WTC11 (cell line): ENCODE measurements around the gene SNRPA. TPM values are rescaled to one million over a fixed set of nuclear protein-coding genes. Genes with fewer than 3 reads are reported as not detected.

ENCODE experiments used
- ATAC-seq: fragments of 200-7000 bp; cut with Tn5 transposase; 2 replicates; pipeline ENCODE4 v1.10.0; 2021; ENCODE audit warnings: mild to moderate bottlenecking, moderate library complexity
- CTCF ChIA-PET: fragments of 300-600 bp; sonication (Branson Sonifier 250); formaldehyde crosslinking; loops from one replicate; lab custom pipeline; 2021; ENCODE audit warnings: antibody characterized with exemption; lab: Charles Lee
- POLR2A ChIA-PET: fragments of 350-600 bp; sonication (Branson Sonifier 250); formaldehyde crosslinking; loops from one replicate; lab custom pipeline; 2021; ENCODE audit warnings: antibody characterized with exemption; lab: Charles Lee
- DNase-seq: peaks from one replicate; pipeline ENCODE4 v3.0.0; 2021; ENCODE audit warnings: low spot score
- H3K27ac Mint-ChIP-seq: 2 replicates; pipeline ENCODE4 v1.8.0; 2021; ENCODE audit warnings: mixed read lengths
- H3K27me3 Mint-ChIP-seq: 2 replicates; pipeline ENCODE4 v1.8.0; 2021; ENCODE audit warnings: low read depth, mild to moderate bottlenecking, moderate library complexity, mixed read lengths
- H3K36me3 Mint-ChIP-seq: 2 replicates; pipeline ENCODE4 v1.8.0; 2021; ENCODE audit warnings: mixed read lengths
- H3K4me1 Mint-ChIP-seq: 2 replicates; pipeline ENCODE4 v1.8.0; 2022; ENCODE audit warnings: mixed read lengths
- H3K4me3 Mint-ChIP-seq: 2 replicates; pipeline ENCODE4 v1.8.0; 2021; ENCODE audit warnings: mild to moderate bottlenecking, moderate library complexity, mixed read lengths
- H3K9me3 Mint-ChIP-seq: 2 replicates; pipeline ENCODE4 v1.8.0; 2021; ENCODE audit warnings: mixed read lengths
- ATF1 ChIP-seq: sonication (generic); formaldehyde crosslinking; IDR thresholded peaks from 2 replicates; pipeline ENCODE4 v1.8.1; 2023; ENCODE audit warnings: mild to moderate bottlenecking, moderate library complexity, missing genetic modification reagents
- ATF3 ChIP-seq: sonication (generic); formaldehyde crosslinking; conservative IDR thresholded peaks from 2 replicates; pipeline ENCODE4 v1.8.1; 2022; ENCODE audit warnings: mild to moderate bottlenecking, missing genetic modification reagents
- CREM ChIP-seq: sonication (generic); formaldehyde crosslinking; IDR thresholded peaks from 2 replicates; pipeline ENCODE4 v1.8.1; 2022; ENCODE audit warnings: mild to moderate bottlenecking, missing genetic modification reagents, moderate library complexity
- E2F4 ChIP-seq: sonication (generic); formaldehyde crosslinking; IDR thresholded peaks from 2 replicates; pipeline ENCODE4 v1.8.1; 2022; ENCODE audit warnings: low read depth, mild to moderate bottlenecking, moderate library complexity, missing genetic modification reagents, borderline replicate concordance
- EMX1 ChIP-seq: fragments of 250-450 bp; sonication (Bioruptor Pico); IDR thresholded peaks from 2 replicates; pipeline ENCODE4 v1.8.0; 2021; ENCODE audit warnings: mild to moderate bottlenecking
- ETV6 ChIP-seq: sonication (generic); formaldehyde crosslinking; IDR thresholded peaks from 2 replicates; pipeline ENCODE4 v1.8.1; 2022; ENCODE audit warnings: mild to moderate bottlenecking, missing genetic modification reagents
- FOXK1 ChIP-seq: sonication (generic); formaldehyde crosslinking; IDR thresholded peaks from 2 replicates; pipeline ENCODE4 v1.8.0; 2022; ENCODE audit warnings: mild to moderate bottlenecking, moderate library complexity, missing genetic modification reagents
- FOXP1 ChIP-seq: sonication (generic); formaldehyde crosslinking; IDR thresholded peaks from 2 replicates; pipeline ENCODE4 v1.8.0; 2022; ENCODE audit warnings: missing genetic modification reagents, mild to moderate bottlenecking, moderate library complexity, borderline replicate concordance
- GRHL2 ChIP-seq: fragments of 250-450 bp; sonication (Bioruptor Pico); IDR thresholded peaks from 2 replicates; pipeline ENCODE4 v1.8.0; 2022; ENCODE audit warnings: mild to moderate bottlenecking, moderate library complexity; ENCODE audit not compliant: insufficient replicate concordance, severe bottlenecking
- GTF2I ChIP-seq: fragments of 250-450 bp; sonication (Bioruptor Pico); conservative IDR thresholded peaks from 2 replicates; pipeline ENCODE4 v1.4.0; 2021; ENCODE audit warnings: mild to moderate bottlenecking
- NFYB ChIP-seq: sonication (generic); formaldehyde crosslinking; conservative IDR thresholded peaks from 2 replicates; pipeline ENCODE4 v1.8.0; 2022; ENCODE audit warnings: low read depth, missing genetic modification reagents
- OVOL2 ChIP-seq: fragments of 250-450 bp; sonication (Bioruptor Pico); IDR thresholded peaks from 2 replicates; pipeline ENCODE4 v1.9.0; 2021; ENCODE audit warnings: mild to moderate bottlenecking, borderline replicate concordance
- TEAD4 ChIP-seq: sonication (generic); formaldehyde crosslinking; IDR thresholded peaks from 2 replicates; pipeline ENCODE4 v1.8.0; 2022; ENCODE audit warnings: mild to moderate bottlenecking, missing genetic modification reagents
- TP53 ChIP-seq: sonication (generic); formaldehyde crosslinking; IDR thresholded peaks from 2 replicates; pipeline ENCODE4 v1.8.1; 2023; ENCODE audit warnings: mild to moderate bottlenecking, missing genetic modification reagents
- ZBTB43 ChIP-seq: sonication (generic); formaldehyde crosslinking; IDR thresholded peaks from 2 replicates; pipeline ENCODE4 v1.8.1; 2023; ENCODE audit warnings: mild to moderate bottlenecking, missing genetic modification reagents
- ZNF121 ChIP-seq: sonication (generic); formaldehyde crosslinking; IDR thresholded peaks from 2 replicates; pipeline ENCODE4 v1.8.0; 2023; ENCODE audit warnings: missing genetic modification reagents
- ZNF138 ChIP-seq: sonication (generic); formaldehyde crosslinking; conservative IDR thresholded peaks from 2 replicates; pipeline ENCODE4 v1.8.1; 2022; ENCODE audit warnings: mild to moderate bottlenecking, moderate library complexity, missing genetic modification reagents
- ZNF512 ChIP-seq: sonication (generic); formaldehyde crosslinking; IDR thresholded peaks from 2 replicates; pipeline ENCODE4 v1.8.1; 2022; ENCODE audit warnings: missing genetic modification reagents, borderline replicate concordance
- total RNA-seq: library from RNA; stranded (reverse); gene quantifications from 3 replicates; pipeline ENCODE4 v1.2.3, GENCODE V29; 2021
- TF ChIP-seq, protein P1 (sequence below): sonication (generic); formaldehyde crosslinking; IDR thresholded peaks from 2 replicates; pipeline ENCODE4 v1.8.0; 2023; ENCODE audit warnings: mild to moderate bottlenecking, missing genetic modification reagents
- TF ChIP-seq, protein P2 (sequence below): fragments of 250-450 bp; sonication (Bioruptor Pico); IDR thresholded peaks from 2 replicates; pipeline ENCODE4 v1.9.0; 2021; ENCODE audit warnings: moderate library complexity, mild to moderate bottlenecking, inconsistent platforms, borderline replicate concordance
- TF ChIP-seq, protein P3 (sequence below): sonication (generic); formaldehyde crosslinking; conservative IDR thresholded peaks from 2 replicates; pipeline ENCODE4 v1.8.1; 2023; ENCODE audit warnings: mild to moderate bottlenecking, low read depth, missing genetic modification reagents, moderate library complexity

The SNRPA gene
- total RNA-seq, 1 experiment from 2014 or later: 227 TPM

GRCh38 chr19:40776364-40776763 lies 25.4 kb downstream of the SNRPA start (continued):
- TF ChIP-seq, protein P1, sequence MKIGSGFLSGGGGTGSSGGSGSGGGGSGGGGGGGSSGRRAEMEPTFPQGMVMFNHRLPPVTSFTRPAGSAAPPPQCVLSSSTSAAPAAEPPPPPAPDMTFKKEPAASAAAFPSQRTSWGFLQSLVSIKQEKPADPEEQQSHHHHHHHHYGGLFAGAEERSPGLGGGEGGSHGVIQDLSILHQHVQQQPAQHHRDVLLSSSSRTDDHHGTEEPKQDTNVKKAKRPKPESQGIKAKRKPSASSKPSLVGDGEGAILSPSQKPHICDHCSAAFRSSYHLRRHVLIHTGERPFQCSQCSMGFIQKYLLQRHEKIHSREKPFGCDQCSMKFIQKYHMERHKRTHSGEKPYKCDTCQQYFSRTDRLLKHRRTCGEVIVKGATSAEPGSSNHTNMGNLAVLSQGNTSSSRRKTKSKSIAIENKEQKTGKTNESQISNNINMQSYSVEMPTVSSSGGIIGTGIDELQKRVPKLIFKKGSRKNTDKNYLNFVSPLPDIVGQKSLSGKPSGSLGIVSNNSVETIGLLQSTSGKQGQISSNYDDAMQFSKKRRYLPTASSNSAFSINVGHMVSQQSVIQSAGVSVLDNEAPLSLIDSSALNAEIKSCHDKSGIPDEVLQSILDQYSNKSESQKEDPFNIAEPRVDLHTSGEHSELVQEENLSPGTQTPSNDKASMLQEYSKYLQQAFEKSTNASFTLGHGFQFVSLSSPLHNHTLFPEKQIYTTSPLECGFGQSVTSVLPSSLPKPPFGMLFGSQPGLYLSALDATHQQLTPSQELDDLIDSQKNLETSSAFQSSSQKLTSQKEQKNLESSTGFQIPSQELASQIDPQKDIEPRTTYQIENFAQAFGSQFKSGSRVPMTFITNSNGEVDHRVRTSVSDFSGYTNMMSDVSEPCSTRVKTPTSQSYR (CRISPR knock-in tag): no peak

GRCh38 chr19:40776932-40777644 lies 26.1 kb downstream of the SNRPA start:
- H3K9me3 Mint-ChIP-seq: peaks cover under 1% of the 10 kb centered on the region
- ChIA-PET CTCF (interaction anchor here (0.7 to 4.7 kb wide), 19 partner anchors 17 to 545 kb away, joined by 3 to 76 read pairs (median 4); partner anchors contain the start of genes COQ8B, EGLN2 and ITPKC), POLR2A (interaction anchor here (0.5 to 3.2 kb wide), 17 partner anchors 9 to 587 kb away, joined by 3 to 48 read pairs (median 5); partner anchors contain the start of genes ACTMAP, B9D2, COQ8B and EGLN2)
- no peaks in the 10 kb centered on the region for H3K27me3 Mint-ChIP-seq
- H3K27ac Mint-ChIP-seq: peak overlapping the region; percentile 97
- H3K4me1 Mint-ChIP-seq: peaks cover 27% of the 10 kb centered on the region
- peak overlapping the region; percentile 76 for H3K4me3 Mint-ChIP-seq
- DNase-seq: peak; percentile 91
- H3K36me3 Mint-ChIP-seq: 0 out of 2 replicates have a peak, but pooled peaks cover 1% of the 10 kb centered on the region
- ATAC-seq: peak; percentile 45
- TF ChIP-seq TEAD4 (CRISPR knock-in tag) (no peak), ZNF512 (CRISPR knock-in tag) (no peak), EMX1 (CRISPR knock-in tag) (no peak), CREM (CRISPR knock-in tag) (0 out of 2 replicates have a peak, but pooled peaks have one; percentile 78), GTF2I (CRISPR knock-in tag) (peak; percentile 99), NFYB (CRISPR knock-in tag) (0 out of 2 replicates have a peak, but pooled peaks have one; percentile 30)
- TF ChIP-seq, protein P2, sequence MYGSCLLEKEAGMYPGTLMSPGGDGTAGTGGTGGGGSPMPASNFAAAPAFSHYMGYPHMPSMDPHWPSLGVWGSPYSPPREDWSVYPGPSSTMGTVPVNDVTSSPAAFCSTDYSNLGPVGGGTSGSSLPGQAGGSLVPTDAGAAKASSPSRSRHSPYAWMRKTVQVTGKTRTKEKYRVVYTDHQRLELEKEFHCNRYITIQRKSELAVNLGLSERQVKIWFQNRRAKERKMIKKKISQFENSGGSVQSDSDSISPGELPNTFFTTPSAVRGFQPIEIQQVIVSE (CRISPR knock-in tag): no peak

DNA sequence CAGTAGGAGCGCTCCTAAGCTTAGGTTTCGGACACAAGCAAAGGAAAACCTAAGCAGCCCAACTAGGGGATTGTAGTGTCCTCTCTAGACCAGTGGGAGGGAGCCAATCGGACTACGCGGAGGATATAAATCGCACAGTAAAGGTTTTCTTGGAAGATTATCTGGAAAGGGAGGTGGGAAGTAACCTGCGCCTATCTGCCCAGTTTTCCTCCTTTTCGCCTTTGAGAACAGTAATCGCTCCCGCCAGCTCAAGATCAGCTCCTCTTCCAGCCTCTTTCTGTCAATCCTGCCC lies 26.6 kb downstream of the SNRPA start:
- Mint-ChIP-seq H3K27ac (peak overlapping the region; percentile 97), H3K36me3 (0 out of 2 replicates have a peak, but pooled peaks cover 3% of the 10 kb centered on the region), H3K9me3 (no peaks in the 10 kb centered on the region), H3K4me3 (peak overlapping the region; percentile 76), H3K4me1 (peaks cover 27% of the 10 kb centered on the region), H3K27me3 (no peaks in the 10 kb centered on the region)
- POLR2A ChIA-PET: interaction anchor here (0.5 to 3.2 kb wide), 20 partner anchors 9 to 586 kb away, joined by 3 to 48 read pairs (median 5); partner anchors contain the start of genes ACTMAP, B9D2, COQ8B and EGLN2
- DNase-seq: no peak
- ATAC-seq: no peak
- CTCF ChIA-PET: interaction anchor here (0.7 to 4.7 kb wide), 22 partner anchors 16 to 544 kb away, joined by 3 to 76 read pairs (median 4); partner anchors contain the start of genes ACTMAP, COQ8B, EGLN2 and ITPKC
- TF ChIP-seq GRHL2 (CRISPR knock-in tag) (no peak), FOXK1 (CRISPR knock-in tag) (no peak), FOXP1 (CRISPR knock-in tag) (no peak), E2F4 (no peak), NFYB (CRISPR knock-in tag) (no peak), ATF3 (CRISPR knock-in tag) (no peak), TP53 (CRISPR knock-in tag) (no peak), OVOL2 (CRISPR knock-in tag) (no peak), ZNF138 (CRISPR knock-in tag) (no peak), ETV6 (CRISPR knock-in tag) (no peak), ATF1 (CRISPR knock-in tag) (no peak), ZBTB43 (CRISPR knock-in tag) (no peak), ZNF121 (CRISPR knock-in tag) (no peak)
- TF ChIP-seq, protein P3, sequence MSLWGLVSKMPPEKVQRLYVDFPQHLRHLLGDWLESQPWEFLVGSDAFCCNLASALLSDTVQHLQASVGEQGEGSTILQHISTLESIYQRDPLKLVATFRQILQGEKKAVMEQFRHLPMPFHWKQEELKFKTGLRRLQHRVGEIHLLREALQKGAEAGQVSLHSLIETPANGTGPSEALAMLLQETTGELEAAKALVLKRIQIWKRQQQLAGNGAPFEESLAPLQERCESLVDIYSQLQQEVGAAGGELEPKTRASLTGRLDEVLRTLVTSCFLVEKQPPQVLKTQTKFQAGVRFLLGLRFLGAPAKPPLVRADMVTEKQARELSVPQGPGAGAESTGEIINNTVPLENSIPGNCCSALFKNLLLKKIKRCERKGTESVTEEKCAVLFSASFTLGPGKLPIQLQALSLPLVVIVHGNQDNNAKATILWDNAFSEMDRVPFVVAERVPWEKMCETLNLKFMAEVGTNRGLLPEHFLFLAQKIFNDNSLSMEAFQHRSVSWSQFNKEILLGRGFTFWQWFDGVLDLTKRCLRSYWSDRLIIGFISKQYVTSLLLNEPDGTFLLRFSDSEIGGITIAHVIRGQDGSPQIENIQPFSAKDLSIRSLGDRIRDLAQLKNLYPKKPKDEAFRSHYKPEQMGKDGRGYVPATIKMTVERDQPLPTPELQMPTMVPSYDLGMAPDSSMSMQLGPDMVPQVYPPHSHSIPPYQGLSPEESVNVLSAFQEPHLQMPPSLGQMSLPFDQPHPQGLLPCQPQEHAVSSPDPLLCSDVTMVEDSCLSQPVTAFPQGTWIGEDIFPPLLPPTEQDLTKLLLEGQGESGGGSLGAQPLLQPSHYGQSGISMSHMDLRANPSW (CRISPR knock-in tag): no peak
